NCI-H1105 treated with DMSO at 0.1 percent for 48 hours (cell line): ENCODE data around the gene GASK1A.
"Not testable (repeated sequence)": the region's sequence is repeated elsewhere in the genome, so short reads cannot be mapped to it uniquely, and the experiment has no call there.

Experiments used
- DNase-seq: peaks from one replicate; lab custom pipeline; 2025; lab: John Stamatoyannopoulos, UW

GASK1A gene

GRCh38 chr3:43062564-43063040, 83.5 kb downstream of the GASK1A start:
- no peak for DNase-seq

DNA sequence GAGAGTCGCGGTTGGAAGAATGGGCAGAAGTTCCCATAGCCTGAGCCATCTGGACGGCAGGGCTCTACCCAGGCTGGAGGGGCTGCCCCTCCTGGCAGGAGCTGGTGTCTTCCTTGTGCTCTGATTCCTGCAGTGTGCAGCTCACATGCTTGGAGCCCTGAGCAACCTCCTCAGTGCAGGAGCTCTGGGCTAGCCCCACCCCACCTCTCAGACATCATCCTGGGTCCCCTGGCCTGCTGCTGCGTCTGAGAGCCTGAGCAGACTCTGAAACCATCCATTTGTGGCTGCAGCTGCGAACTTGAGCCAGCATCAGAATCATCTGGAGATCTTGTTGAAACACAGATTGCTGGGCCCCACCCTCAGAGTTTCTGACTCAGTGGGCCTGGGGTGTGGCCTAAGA, 84.0 kb downstream of the GASK1A start:
- DNase-seq: no peak

DNA sequence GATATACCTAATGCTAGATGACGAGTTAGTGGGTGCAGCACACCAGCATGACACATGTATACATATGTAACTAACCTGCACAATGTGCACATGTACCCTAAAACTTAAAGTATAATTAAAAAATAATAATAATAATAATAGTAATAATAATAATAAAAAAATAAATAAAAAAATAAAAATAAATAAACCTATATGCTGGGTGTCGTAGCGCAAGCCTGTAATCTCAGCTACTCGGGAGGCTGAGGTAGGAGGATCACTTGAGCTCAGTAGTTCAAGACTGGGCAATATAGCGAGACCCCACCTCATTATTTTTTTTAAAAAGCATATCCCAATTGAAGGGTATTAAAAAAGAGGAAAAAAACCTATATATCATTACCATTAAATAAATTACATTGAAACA, 91.6 kb downstream of the GASK1A start:
- DNase-seq: not testable (repeated sequence)

- no peak for DNase-seq
These were observed 92.3 kb downstream of the GASK1A start for GRCh38 chr3:43071313-43071893.

GRCh38 chr3:43072361-43072760, 93.2 kb downstream of the GASK1A start:
- DNase-seq: no peak

DNA sequence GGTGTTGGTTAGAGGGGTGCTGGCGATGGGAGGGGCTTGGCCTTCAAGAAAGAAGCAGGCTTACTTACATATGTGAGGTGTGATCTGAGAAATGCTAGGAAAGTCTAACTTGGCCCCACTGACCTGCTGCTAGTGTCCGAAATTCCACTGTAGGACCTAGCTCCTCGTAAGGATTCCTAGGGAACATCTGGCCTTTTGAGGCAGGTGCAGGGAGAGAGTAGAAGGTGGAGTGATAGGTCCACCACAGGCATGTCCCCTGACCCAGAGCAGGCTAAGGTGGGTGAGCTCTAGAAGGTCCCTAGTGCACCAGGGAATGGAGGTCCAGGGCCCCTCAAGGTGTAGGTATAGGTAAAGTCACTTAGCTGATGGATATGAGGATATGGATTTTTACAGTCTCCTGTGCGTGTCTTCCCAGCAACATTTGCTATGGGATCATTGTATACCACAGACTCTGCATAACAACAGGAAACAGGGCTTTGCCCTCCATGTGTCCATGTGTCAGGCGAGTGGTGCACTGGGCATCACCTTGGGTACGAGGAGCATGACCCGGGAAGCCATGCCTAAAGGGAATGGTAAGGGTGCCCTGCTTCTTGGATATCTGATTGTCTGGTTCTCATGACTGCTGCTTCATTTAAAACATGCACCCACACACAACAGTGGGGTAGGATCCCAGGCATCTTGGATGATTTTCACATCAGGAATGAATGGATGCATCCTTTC, 94.2 kb downstream of the GASK1A start:
- DNase-seq: no peak

GRCh38 chr3:43073836-43074220, 94.7 kb downstream of the GASK1A start:
- DNase-seq: no peak

DNA sequence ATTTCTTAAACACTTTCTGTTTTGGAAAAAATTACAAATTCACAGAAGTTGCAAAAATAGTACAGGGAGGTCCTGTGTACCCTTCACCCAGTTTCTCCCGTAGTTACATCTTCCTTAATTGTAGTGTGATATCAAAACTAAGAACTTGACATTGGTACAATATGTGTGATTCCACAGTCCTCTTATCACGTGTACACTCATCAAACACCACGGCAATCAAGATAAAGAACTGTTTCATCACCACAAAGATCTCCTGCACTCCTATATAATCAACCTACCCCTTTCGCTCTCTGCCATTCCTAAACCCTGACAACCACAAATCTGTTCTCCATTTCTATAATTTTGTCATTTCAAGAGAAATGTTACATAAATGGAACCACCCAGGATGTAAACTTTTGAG, 95.4 kb downstream of the GASK1A start:
- no peak for DNase-seq

DNA sequence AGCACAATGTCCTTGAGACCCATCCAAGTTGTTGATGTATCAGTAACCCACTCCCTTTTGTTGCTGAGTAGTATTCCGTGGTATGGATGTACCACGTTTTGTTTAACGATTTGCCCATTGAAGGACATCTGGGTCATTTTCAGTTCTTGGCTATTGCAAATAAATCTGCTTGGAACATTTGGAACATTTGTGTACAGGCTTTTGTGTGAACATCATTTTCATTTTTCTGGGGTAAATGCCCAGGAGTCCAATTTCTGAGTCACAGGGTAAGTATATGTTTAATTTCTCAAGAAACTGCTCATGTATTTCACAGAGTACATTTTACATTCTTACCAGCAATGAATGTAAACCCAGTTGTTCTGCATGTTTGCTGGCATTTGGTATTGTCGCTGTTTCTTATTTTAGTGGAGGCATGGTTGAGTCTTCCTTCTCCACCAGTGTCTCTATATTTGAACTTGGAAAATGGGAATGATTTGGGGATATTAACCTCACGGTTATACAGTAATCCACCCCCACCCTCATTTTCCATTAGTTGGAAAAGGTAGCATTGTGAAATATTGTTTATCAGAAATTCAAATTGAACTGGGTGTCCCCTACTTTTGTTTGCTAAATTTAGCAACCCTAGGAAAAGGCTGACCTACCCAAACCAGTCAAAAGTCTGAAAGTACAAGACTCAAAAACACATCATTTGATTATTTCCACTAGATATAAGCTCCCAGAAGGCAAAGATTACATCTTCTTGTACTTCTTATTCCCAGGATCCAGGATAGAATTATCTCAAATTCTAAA, 96.0 kb downstream of the GASK1A start:
- DNase-seq: no peak

DNA sequence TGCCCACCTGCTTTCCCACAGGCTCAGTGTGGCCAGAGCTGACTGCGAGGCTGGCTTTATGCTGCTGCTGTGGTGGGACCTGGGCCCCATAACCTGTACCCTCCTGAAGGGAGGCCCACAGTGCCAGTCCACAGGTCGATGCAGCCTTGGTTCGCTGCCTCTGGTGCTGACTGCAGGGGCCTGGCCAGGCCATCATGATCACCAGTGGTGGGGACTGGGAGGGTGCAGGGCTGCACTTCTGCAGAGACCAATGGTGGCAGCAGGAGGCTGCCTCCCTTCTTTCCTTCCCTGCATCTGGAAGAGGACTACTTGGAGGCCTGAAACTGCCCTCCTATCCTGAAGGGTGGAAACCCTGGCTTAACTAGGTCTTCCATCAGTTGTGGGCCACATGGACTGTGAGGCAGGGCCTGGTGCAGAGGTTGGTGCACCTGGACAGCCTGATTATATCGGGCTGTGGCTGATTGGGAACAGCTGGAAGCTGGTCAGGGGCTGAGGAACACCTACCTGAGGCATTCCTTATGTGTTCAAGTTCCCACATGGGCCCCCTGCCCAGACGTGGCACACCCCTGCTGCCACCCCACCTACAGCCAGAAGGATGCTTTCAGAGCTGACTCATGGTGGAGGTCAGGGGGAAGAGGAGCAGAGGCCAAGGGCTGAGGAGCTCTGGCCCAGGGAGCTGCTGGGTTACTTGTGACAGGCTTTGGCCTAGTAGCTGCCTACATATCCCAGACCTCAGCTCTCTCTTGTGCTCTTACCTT, 97.0 kb downstream of the GASK1A start:
- no peak for DNase-seq

GRCh38 chr3:43076857-43077256, 97.7 kb downstream of the GASK1A start:
- no peak for DNase-seq

DNA sequence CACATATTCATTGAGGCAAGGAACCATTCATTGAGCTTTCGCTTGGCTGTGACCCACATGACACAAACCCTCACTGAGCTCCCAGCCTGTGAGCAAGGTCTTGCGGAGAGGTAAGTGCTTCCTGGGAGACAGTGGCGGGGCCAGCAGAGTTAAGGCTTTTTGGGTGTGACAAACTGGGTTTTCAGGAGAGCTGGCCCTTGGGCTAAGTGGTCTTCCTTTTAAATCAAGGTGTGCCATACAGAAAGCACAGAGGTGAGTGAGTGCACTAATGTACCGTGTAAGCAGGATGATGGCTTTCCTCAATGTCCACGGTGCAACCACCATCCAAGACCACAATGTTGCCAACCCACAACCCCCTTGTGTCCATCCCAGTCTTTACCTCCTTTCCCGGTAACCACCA, 98.2 kb downstream of the GASK1A start:
- DNase-seq: no peak

DNA sequence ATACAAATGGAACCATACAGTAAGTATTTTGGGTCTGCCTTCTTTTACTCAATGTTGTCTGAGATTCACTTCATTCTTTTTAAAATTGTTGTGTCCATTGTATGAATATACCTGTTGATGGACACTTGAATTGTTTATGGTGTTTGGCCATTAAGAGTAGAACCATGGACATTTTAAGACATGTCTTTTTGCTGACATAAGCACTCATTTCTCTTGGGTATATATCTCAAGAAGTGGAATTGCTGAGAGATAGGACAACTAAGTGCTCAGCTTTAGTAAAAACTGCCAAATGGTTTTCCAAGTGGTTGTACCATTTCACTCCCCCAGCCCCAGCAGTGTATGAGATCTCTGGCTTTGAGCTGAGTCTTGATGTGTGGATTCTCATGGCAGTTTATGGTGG, 98.6 kb downstream of the GASK1A start:
- no peak for DNase-seq

GRCh38 chr3:43079536-43080332, 100.6 kb downstream of the GASK1A start:
- no peak for DNase-seq

- DNase-seq: no peak
These were observed 101.8 kb downstream of the GASK1A start for GRCh38 chr3:43080726-43081568.

DNA sequence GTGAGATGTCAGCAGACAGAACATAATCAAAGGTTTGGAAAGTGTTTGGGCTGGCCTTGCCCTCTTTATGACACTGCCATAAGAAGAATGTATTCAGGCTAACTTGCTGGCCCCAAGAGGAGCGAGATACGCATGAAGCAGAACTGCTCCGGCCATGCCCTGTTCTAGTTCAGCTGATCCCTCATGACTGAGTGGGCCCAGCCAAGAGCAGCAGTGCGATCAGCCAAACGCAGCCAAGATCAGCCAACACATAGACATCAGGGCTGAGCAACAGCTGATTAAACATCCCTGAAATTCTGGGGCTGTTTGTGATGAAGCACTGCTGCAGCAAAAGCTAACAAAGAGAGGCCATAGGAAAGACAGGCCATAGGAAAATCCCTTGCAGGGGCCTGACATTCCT, 102.7 kb downstream of the GASK1A start:
- no peak for DNase-seq

GRCh38 chr3:43082457-43082856, 103.3 kb downstream of the GASK1A start:
- DNase-seq: no peak

- DNase-seq: no peak
These were observed 107.5 kb downstream of the GASK1A start for GRCh38 chr3:43086460-43087165.

- DNase-seq: no peak
These were observed 108.2 kb downstream of the GASK1A start for GRCh38 chr3:43087249-43087776.

DNA sequence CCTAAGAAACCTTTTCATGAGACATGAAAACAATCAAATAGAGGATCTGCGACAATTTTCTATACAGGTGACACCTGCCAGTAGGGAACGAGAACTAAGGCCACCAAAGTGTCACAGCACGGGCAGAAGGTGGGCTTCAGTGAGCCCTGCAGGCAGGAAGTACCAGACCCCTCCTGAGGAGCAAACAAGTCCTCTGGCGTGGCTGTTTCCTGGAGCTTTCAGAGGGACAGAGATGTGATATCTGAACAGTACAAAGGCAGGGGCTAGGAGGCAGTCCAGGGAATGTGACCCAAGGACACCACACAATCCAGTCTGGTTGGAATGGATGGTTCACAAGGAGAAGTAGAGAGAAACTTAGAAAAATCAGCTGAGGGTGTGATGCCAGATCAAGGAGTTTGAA, 110.0 kb downstream of the GASK1A start:
- no peak for DNase-seq
